OCI-LY7 (cell line): ENCODE measurements around the gene ZNF831. TPM values are rescaled to one million over a fixed set of nuclear protein-coding genes. Genes with fewer than 3 reads are reported as not detected.

Source experiments
- BruUV-seq: library from RNA; stranded (reverse); fragments of 400-500 nt; replicated peaks from 2 replicates; lab custom pipeline; 2021; lab: Mats Ljungman, UMichigan
- CTCF ChIA-PET: fragments of 300-600 bp; sonication (Branson Sonifier 250); formaldehyde crosslinking; loops from one replicate; lab custom pipeline; 2022; ENCODE audit warnings: antibody characterized with exemption; ENCODE audit not compliant: unreplicated experiment; lab: Charles Lee
- POLR2A ChIA-PET: fragments of 300-600 bp; sonication (Branson Sonifier 250); formaldehyde crosslinking; loops from one replicate; lab custom pipeline; 2022; ENCODE audit warnings: antibody characterized with exemption; lab: Charles Lee
- DNase-seq: peaks from one replicate; pipeline ENCODE4 v3.0.0-alpha.2; 2015; ENCODE audit warnings: low spot score
- H2AFZ ChIP-seq: fragments of 200-600 bp; sonication (generic), shearing (Covaris generic); 2 replicates; pipeline ENCODE4 v1.6.1; 2014; ENCODE audit warnings: mild to moderate bottlenecking, antibody characterized with exemption, low read length, moderate library complexity
- H3K27ac ChIP-seq: fragments of 200-600 bp; sonication (generic); 2 replicates; pipeline ENCODE4 v1.5.1; 2014; ENCODE audit warnings: mixed run types, low read depth, mild to moderate bottlenecking, moderate library complexity, low read length, inconsistent platforms; ENCODE audit not compliant: poor library complexity, severe bottlenecking
- H3K36me3 ChIP-seq: fragments of 200-600 bp; sonication (generic); 2 replicates; pipeline ENCODE4 v1.6.1; 2014; ENCODE audit warnings: mild to moderate bottlenecking, antibody characterized with exemption, low read length, moderate library complexity, mixed read lengths; ENCODE audit not compliant: insufficient read depth
- H3K4me1 ChIP-seq: fragments of 200-600 bp; sonication (generic); 2 replicates; pipeline ENCODE4 v1.5.1; 2014; ENCODE audit warnings: mild to moderate bottlenecking, low read length; ENCODE audit not compliant: insufficient read depth, poor library complexity, severe bottlenecking
- H3K4me2 ChIP-seq: fragments of 200-600 bp; sonication (generic); 2 replicates; pipeline ENCODE4 v1.6.1; 2014; ENCODE audit warnings: mild to moderate bottlenecking, low read length
- H3K4me3 ChIP-seq: fragments of 200-600 bp; sonication (generic); 2 replicates; pipeline ENCODE4 v1.5.1; 2014; ENCODE audit warnings: mild to moderate bottlenecking, low read depth, low read length; ENCODE audit not compliant: poor library complexity, severe bottlenecking
- H3K79me2 ChIP-seq: fragments of 200-600 bp; sonication (generic); 2 replicates; pipeline ENCODE4 v1.6.1; 2016; ENCODE audit warnings: low read depth, mild to moderate bottlenecking, low read length, moderate library complexity, mixed read lengths; ENCODE audit not compliant: insufficient read depth
- H3K9me2 ChIP-seq: fragments of 200-600 bp; sonication (generic); 2 replicates; pipeline ENCODE4 v1.6.1; 2016; ENCODE audit warnings: mild to moderate bottlenecking, low read length, mixed read lengths; ENCODE audit not compliant: insufficient read depth
- H3K9me3 ChIP-seq: fragments of 200-600 bp; sonication (generic); 2 replicates; pipeline ENCODE4 v1.6.1; 2014; ENCODE audit warnings: mild to moderate bottlenecking, mixed run types, low read length, mixed read lengths
- H4K20me1 ChIP-seq: fragments of 200-600 bp; sonication (generic); 2 replicates; pipeline ENCODE4 v1.6.1; 2014; ENCODE audit warnings: mild to moderate bottlenecking, antibody characterized with exemption, low read length, moderate library complexity, mixed read lengths; ENCODE audit not compliant: insufficient read depth
- EZH2phosphoT487 ChIP-seq: fragments of 200-600 bp; sonication (generic); IDR thresholded peaks from 2 replicates; pipeline ENCODE4 v1.6.1; 2018; ENCODE audit warnings: low read depth, borderline replicate concordance, mild to moderate bottlenecking, mixed run types, antibody characterized with exemption, low read length, moderate library complexity, mixed read lengths
- intact Hi-C: fragments of 100-400 bp; cut with micrococcal nuclease; formaldehyde crosslinking; loops from one replicate; pipeline ENCODE4 v1.10.0; 2022; ENCODE audit not compliant: unreplicated experiment
- total RNA-seq, 2 experiments: library from RNA; depleted of rRNA in 1 of 2; stranded (reverse); fragments of >200 nt in 1 of 2; shearing (Covaris generic) in 1 of 2; gene quantifications; 2 replicates each; pipeline ENCODE4 v1.2.3, GENCODE V29; 2014 to 2022
- TF ChIP-seq, protein P1 (sequence below): fragments of 200-600 bp; sonication (generic); conservative IDR thresholded peaks from 2 replicates; pipeline ENCODE4 v1.5.1; 2014; ENCODE audit warnings: mild to moderate bottlenecking, antibody characterized with exemption, low read length, moderate library complexity, mixed read lengths

The ZNF831 gene
- total RNA-seq, 2 experiments from 2014 or later: 5.9 to 6.3 TPM

DNA sequence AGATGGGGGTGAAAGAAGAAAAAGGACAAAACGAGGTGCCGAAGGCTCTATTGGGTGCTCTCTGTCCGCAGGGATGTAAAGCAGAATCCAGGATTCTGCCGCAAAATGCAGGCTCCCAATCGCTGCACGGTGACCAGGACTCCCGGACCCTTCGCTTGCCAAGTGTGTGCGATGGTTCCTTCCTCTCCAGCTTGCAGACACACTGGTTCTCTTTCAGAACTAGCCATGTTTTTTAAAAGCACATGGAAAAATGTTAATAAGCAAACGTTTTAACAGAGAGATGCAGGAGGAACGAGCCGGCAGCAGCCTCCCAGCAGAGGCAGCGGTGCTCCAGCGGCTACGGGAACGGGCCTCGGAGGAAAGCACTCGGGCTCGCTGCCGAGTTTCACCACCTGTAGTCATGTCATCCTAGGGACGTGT lies 59.6 kb downstream of the ZNF831 start:
- BruUV-seq: no TSS peak
- Histone ChIP-seq H3K4me3 (no peak overlapping the region), H3K36me3 (peaks cover 7% of the 10 kb centered on the region; the same call in 1 of the 2 replicates), H3K9me3 (no peaks in the 10 kb centered on the region), H3K27ac (no peak overlapping the region), H3K79me2 (no peaks in the 10 kb centered on the region), H4K20me1 (no peaks in the 10 kb centered on the region), H3K4me1 (no peaks in the 10 kb centered on the region), H2AFZ (no peak overlapping the region), H3K9me2 (no peaks in the 10 kb centered on the region), H3K4me2 (no peak overlapping the region)
- CTCF ChIA-PET: no interaction called here
- no peak for DNase-seq
- intact Hi-C loops: loop anchor here (2.0 to 10.0 kb wide), 2 partner anchors 134 to 182 kb away; no protein-coding TSS in a partner anchor
- TF ChIP-seq, protein P1, sequence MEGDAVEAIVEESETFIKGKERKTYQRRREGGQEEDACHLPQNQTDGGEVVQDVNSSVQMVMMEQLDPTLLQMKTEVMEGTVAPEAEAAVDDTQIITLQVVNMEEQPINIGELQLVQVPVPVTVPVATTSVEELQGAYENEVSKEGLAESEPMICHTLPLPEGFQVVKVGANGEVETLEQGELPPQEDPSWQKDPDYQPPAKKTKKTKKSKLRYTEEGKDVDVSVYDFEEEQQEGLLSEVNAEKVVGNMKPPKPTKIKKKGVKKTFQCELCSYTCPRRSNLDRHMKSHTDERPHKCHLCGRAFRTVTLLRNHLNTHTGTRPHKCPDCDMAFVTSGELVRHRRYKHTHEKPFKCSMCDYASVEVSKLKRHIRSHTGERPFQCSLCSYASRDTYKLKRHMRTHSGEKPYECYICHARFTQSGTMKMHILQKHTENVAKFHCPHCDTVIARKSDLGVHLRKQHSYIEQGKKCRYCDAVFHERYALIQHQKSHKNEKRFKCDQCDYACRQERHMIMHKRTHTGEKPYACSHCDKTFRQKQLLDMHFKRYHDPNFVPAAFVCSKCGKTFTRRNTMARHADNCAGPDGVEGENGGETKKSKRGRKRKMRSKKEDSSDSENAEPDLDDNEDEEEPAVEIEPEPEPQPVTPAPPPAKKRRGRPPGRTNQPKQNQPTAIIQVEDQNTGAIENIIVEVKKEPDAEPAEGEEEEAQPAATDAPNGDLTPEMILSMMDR: no peak
- TF ChIP-seq EZH2phosphoT487: no peak
- POLR2A ChIA-PET: no interaction called here

DNA sequence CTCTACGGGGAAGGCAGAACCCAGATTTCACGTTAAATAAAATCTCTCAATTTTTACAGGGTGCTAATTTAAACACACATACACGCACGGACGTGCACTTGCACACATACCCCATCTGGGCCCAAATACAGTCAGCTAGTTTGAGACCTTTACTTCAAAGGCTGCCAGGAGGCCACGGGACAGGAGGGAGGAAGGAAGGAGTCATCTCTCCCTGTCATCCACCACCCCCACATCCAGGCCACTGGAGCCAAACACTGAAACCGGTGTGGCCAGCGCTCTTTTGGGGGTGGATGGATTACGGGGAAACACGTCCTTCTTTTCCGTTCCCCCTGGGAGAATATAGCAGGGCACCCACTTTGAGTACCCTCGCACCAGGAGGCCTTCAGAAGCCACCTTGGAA lies 60.1 kb downstream of the ZNF831 start:
- BruUV-seq: no TSS peak
- Histone ChIP-seq H3K4me1 (no peaks in the 10 kb centered on the region), H3K27ac (no peak overlapping the region), H3K9me3 (no peaks in the 10 kb centered on the region), H3K4me3 (no peak overlapping the region), H3K9me2 (no peaks in the 10 kb centered on the region), H2AFZ (no peak overlapping the region), H3K4me2 (no peak overlapping the region), H3K79me2 (no peaks in the 10 kb centered on the region), H3K36me3 (peaks cover 13% of the 10 kb centered on the region), H4K20me1 (no peaks in the 10 kb centered on the region)
- POLR2A ChIA-PET: no interaction called here
- CTCF ChIA-PET: no interaction called here
- intact Hi-C loops: loop anchor here (2.0 to 10.0 kb wide), 2 partner anchors 135 to 181 kb away; no protein-coding TSS in a partner anchor
- TF ChIP-seq, protein P1: no peak
- no peak for TF ChIP-seq EZH2phosphoT487
- no peak for DNase-seq

DNA sequence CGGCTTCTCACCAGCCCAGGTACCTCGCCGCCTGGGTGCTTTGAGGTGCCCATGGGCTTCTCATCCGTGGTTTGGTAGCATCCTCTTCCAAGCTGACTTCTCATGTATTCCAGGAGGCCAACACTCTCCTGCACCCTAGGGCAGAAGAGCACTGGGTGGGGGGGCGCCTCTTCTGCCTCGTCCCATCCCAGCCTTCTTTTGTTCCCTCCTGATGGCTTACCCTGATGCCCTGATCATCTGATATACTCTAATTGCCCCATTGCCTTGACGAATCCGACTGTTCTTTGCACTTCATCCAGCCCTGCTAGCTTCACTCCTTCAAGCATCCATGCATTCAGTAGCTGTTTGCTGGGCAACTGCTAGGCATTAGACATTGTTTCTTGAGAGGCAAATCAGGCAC lies 60.6 kb downstream of the ZNF831 start:
- H3K9me2 ChIP-seq: no peaks in the 10 kb centered on the region
- no peaks in the 10 kb centered on the region for H4K20me1 ChIP-seq
- no TSS peak for BruUV-seq
- no peak overlapping the region for H3K4me2 ChIP-seq
- H3K4me3 ChIP-seq: no peak overlapping the region
- no peak for DNase-seq
- no peaks in the 10 kb centered on the region for H3K79me2 ChIP-seq
- H2AFZ ChIP-seq: no peak overlapping the region
- peaks cover 18% of the 10 kb centered on the region for H3K36me3 ChIP-seq
- intact Hi-C loops: loop anchor here (10.0 kb wide), 1 partner anchor 181 kb away; no protein-coding TSS in a partner anchor
- no peak for TF ChIP-seq EZH2phosphoT487
- TF ChIP-seq, protein P1: no peak
- ChIA-PET CTCF (no interaction called here), POLR2A (no interaction called here)
- H3K4me1 ChIP-seq: no peaks in the 10 kb centered on the region
- no peaks in the 10 kb centered on the region for H3K9me3 ChIP-seq
- H3K27ac ChIP-seq: no peak overlapping the region
